Neutrophil (primary cell): ENCODE measurements around the gene PIP4K2C.
A peak's percentile ranks its signal among the peaks of the same experiment; 100 is the strongest.

Source experiments
- H3K27ac ChIP-seq: fragments of 200-600 bp; sonication (generic); 2 replicates; pipeline ENCODE4 v1.5.1; 2016; ENCODE audit warnings: mild to moderate bottlenecking, moderate library complexity
- H3K27me3 ChIP-seq: fragments of 200-600 bp; sonication (generic); 2 replicates; pipeline ENCODE4 v1.6.0; 2016; ENCODE audit warnings: mild to moderate bottlenecking
- H3K36me3 ChIP-seq: fragments of 200-600 bp; sonication (generic); 2 replicates; pipeline ENCODE4 v1.5.1; 2017
- H3K4me1 ChIP-seq, 2 experiments: fragments of 200-600 bp in 1 of 2; sonication (generic) in 1 of 2; 1 replicate in 1 of 2; 2 replicates in 1 of 2; pipeline versions ENCODE4 v1.5.1 to v1.6.1; 2013 to 2016; ENCODE audit warnings: low read depth in 1 of 2, low read length in 1 of 2, mild to moderate bottlenecking in 1 of 2, moderate library complexity in 1 of 2; ENCODE audit not compliant: control insufficient read depth in 1 of 2, insufficient read depth in 1 of 2
- H3K4me3 ChIP-seq, 2 experiments: fragments of 200-600 bp in 1 of 2; sonication (generic) in 1 of 2; 1 replicate in 1 of 2; 2 replicates in 1 of 2; pipeline ENCODE4 v1.5.1; 2013 to 2016; ENCODE audit warnings: low read depth in 1 of 2, low read length in 1 of 2, mild to moderate bottlenecking in 1 of 2, moderate library complexity in 1 of 2
- H3K9me3 ChIP-seq: fragments of 200-600 bp; sonication (generic); 2 replicates; pipeline ENCODE4 v1.5.1; 2016
- TF ChIP-seq, protein P1 (sequence below): fragments of 200-600 bp; sonication (generic); IDR thresholded peaks from 2 replicates; pipeline ENCODE4 v1.5.1; 2016; ENCODE audit warnings: antibody characterized with exemption

The PIP4K2C gene

DNA sequence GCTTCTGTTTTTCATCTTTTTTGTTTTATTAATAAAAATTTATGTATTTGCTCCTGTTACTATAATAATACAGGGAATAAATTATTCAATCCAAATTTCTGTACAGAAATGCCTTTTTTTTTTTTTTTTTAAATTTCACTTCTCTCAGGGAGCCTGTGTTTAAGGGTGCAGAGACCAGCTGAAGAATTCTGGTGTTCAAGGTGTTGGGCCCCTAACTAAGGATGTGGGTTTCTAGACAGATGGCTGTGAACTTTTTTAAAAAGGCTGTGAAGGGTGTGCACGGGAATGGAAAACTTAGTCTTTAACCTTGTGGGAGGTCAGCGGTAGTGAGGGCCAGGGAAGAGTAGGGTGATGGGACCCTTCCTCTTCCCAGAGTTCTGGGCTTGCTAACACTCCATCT, 12.3 kb downstream of the PIP4K2C start:
- TF ChIP-seq, protein P1, sequence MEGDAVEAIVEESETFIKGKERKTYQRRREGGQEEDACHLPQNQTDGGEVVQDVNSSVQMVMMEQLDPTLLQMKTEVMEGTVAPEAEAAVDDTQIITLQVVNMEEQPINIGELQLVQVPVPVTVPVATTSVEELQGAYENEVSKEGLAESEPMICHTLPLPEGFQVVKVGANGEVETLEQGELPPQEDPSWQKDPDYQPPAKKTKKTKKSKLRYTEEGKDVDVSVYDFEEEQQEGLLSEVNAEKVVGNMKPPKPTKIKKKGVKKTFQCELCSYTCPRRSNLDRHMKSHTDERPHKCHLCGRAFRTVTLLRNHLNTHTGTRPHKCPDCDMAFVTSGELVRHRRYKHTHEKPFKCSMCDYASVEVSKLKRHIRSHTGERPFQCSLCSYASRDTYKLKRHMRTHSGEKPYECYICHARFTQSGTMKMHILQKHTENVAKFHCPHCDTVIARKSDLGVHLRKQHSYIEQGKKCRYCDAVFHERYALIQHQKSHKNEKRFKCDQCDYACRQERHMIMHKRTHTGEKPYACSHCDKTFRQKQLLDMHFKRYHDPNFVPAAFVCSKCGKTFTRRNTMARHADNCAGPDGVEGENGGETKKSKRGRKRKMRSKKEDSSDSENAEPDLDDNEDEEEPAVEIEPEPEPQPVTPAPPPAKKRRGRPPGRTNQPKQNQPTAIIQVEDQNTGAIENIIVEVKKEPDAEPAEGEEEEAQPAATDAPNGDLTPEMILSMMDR, result no peak
- Histone ChIP-seq H3K4me3 (no peak overlapping the region), H3K4me1 (peaks cover 0 to 9% of the 10 kb centered on the region in 2 experiments), H3K9me3 (no peaks in the 10 kb centered on the region), H3K27me3 (peaks cover 50% of the 10 kb centered on the region), H3K27ac (no peak overlapping the region), H3K36me3 (peaks cover 45% of the 10 kb centered on the region)

DNA sequence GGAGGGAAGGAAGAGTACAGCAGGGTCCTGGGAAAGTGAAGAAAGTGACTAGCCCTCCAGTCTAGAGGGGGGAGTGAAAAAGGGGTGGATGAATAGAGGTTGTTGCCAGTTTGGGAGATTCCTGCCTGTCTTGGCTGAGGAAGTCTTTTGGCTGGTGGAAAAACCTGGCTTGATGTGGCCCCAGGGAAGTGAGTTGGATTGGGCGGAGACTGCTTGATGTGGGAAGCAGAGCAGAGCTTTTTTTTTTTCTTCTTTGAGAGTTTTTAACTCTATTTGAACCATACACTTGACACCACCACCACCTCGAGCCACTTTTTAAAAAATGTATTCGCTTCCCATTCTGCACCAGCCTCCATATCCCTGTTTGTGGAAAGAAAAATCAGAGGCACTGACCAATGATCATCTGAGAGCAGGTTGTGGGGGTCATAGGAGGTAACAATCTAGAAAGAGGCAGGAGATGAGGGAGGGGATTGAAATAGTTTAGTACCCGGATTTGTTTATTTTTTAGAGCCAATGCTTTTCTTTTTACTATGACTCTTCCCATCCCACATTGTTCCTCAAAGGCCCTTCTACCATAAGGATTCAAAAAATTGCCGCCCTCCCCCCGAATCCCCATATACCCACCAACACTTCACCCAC, 12.9 kb downstream of the PIP4K2C start:
- Histone ChIP-seq H3K4me1 (peaks cover 0 to 9% of the 10 kb centered on the region in 2 experiments), H3K4me3 (no peak overlapping the region), H3K36me3 (peaks cover 41% of the 10 kb centered on the region), H3K9me3 (no peaks in the 10 kb centered on the region), H3K27ac (no peak overlapping the region), H3K27me3 (peaks cover 56% of the 10 kb centered on the region)
- TF ChIP-seq, protein P1, result no peak

DNA sequence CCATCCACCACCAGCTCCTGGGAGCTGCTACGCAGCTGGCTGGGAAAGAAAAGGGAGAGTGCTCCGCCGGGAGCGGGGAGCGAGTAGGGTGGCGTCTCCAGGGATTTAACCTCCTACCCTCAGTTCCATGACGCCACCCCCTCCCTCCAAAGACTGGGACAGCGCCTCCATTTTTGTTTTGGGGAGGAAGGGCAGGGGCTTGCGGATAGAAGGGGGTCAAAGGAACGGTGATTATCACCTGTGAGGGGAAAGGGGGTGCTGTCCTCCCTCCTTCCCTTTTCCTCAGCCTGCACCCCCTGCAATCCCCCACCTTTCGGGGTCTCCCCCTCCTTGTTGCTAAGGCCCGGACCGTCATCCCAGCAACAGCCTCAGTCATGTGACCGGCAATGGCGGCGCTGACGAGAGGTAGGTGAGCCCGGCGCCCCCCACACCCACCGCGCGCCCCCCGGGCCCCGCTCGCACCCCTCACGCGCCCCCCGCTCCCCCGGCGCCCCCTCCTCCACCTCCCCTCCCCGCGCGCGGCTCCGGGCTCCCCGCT, 13.5 kb downstream of the PIP4K2C start, which contains the start of gene DTX3:
Gene DTX3, plus strand, starts transcription at position 371 of the 538 bp plus-strand sequence. CDS start 1,694 bp downstream, outside the sequence.
- H3K27me3 ChIP-seq, result peaks cover 62% of the 10 kb centered on the region
- no peak within 1 kb of the TSS for H3K27ac ChIP-seq
- peak within 1 kb of the TSS in 1 of 2 experiments; percentile 29 for H3K4me3 ChIP-seq
- H3K9me3 ChIP-seq, result no peaks in the 10 kb centered on the region
- peaks cover 35% of the 10 kb centered on the region for H3K36me3 ChIP-seq
- H3K4me1 ChIP-seq, result peaks cover 0 to 9% of the 10 kb centered on the region in 2 experiments
- TF ChIP-seq, protein P1, result no peak

DNA sequence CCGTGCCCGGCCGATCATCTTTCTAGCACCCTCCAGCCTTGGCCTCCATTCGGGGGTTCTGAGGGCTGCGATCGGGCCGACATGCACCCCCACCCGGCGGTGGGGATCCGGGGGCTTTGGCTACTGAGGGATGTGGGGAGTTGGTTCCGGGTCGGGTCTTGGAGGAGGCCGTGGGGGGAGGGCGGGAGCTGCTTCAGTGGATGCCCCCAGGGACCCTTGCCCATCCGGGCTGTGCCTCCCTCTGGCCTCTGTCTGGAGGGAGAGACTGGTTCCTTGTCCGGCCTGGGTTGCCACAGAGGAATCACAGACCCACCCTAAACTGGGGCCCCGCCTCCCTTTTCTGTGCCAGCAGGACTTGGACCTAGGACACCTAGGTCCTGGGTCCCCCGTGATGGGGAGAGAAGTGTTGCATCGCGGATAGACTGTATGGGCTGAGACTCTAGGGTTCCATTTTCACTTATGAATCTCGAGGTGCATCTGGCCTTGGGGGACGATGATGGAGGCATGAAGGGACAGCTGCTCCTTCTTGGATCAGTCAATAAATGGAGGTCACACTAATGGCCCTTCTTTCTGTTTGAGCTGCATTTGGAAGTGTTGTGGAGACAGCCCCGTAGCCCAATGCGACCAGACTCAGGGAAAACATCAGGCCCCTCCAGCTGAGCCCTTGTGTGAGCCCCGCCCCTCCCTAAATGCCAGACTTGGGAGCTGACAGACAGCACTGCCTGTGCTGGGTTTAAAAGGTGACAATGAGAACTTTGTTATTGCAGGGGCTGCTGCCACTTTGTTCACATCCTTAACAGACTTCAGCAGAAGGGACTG, 14.2 kb downstream of the PIP4K2C start:
- Histone ChIP-seq H3K4me3 (peak overlapping the region in 1 of 2 experiments; percentile 29), H3K27me3 (peaks cover 69% of the 10 kb centered on the region), H3K9me3 (no peaks in the 10 kb centered on the region), H3K4me1 (peaks cover 0 to 9% of the 10 kb centered on the region in 2 experiments), H3K27ac (no peak overlapping the region), H3K36me3 (peaks cover 28% of the 10 kb centered on the region)
- TF ChIP-seq, protein P1, result no peak

DNA sequence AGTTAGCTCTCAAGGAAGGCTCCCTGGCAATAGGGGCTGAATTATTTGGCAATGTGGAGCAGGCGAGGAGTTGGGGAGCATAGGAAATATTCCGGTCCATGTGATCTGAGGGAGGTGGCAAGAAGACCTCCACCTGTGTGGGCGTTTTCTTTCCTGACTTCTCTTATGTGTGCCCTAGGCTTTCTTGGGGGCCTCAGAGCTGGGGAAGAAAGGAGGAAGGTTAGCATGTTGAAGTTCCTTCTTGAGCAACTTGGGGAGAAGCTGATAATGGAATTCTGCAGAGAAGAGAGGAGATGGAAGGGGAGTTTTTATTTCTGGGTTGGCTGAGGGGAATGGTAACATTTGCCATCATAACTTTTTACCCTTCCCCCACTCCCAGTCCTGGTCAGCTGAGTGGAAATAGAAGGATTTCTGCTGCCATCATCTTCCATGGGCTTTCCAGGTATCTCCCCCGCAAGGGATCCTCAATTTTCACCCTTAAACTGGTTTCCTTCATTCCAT, 14.9 kb downstream of the PIP4K2C start:
- H3K9me3 ChIP-seq, result no peaks in the 10 kb centered on the region
- no peak overlapping the region for H3K27ac ChIP-seq
- H3K27me3 ChIP-seq, result peaks cover 75% of the 10 kb centered on the region
- TF ChIP-seq, protein P1, result no peak
- peaks cover 21% of the 10 kb centered on the region for H3K36me3 ChIP-seq
- no peak overlapping the region for H3K4me3 ChIP-seq
- H3K4me1 ChIP-seq, result peaks cover 0 to 12% of the 10 kb centered on the region in 2 experiments
